H9 (cell line): ENCODE results near the gene HNRNPK. TPM values are rescaled to one million over a fixed set of nuclear protein-coding genes. Genes with fewer than 3 reads are reported as not detected.

Source experiments
- DNase-seq: peaks from one replicate; pipeline ENCODE4 v3.0.0-alpha.2; 2017
- H2AFZ ChIP-seq: one replicate; pipeline ENCODE4 v1.6.1; 2013; ENCODE audit warnings: mild to moderate bottlenecking, low read length, control low read depth, moderate library complexity
- H2AK5ac ChIP-seq: 2 replicates; pipeline ENCODE4 v1.6.1; 2013; ENCODE audit warnings: low read length, control low read depth, mixed read lengths; ENCODE audit not compliant: insufficient read length
- H2BK120ac ChIP-seq: one replicate; pipeline ENCODE4 v1.6.1; 2013; ENCODE audit warnings: low read depth, mild to moderate bottlenecking, low read length, control low read depth, inconsistent platforms; ENCODE audit not compliant: poor library complexity, severe bottlenecking
- H2BK12ac ChIP-seq: 2 replicates; pipeline ENCODE4 v1.6.1; 2013; ENCODE audit warnings: low read length, control low read depth, mixed read lengths, low read depth; ENCODE audit not compliant: insufficient read length
- H2BK15ac ChIP-seq: 2 replicates; pipeline ENCODE4 v1.6.1; 2013; ENCODE audit warnings: low read depth, low read length, control low read depth
- H2BK20ac ChIP-seq: one replicate; pipeline ENCODE4 v1.6.1; 2013; ENCODE audit warnings: low read depth, mild to moderate bottlenecking, low read length, control low read depth, inconsistent platforms; ENCODE audit not compliant: poor library complexity, severe bottlenecking
- H2BK5ac ChIP-seq: 2 replicates; pipeline ENCODE4 v1.6.1; 2013; ENCODE audit warnings: low read length, control low read depth, mixed read lengths; ENCODE audit not compliant: insufficient read length
- H3K14ac ChIP-seq: 2 replicates; pipeline ENCODE4 v1.6.1; 2013; ENCODE audit warnings: low read length, control low read depth; ENCODE audit not compliant: insufficient read depth
- H3K18ac ChIP-seq: 2 replicates; pipeline ENCODE4 v1.6.1; 2013; ENCODE audit warnings: low read depth, mild to moderate bottlenecking, mixed read lengths, low read length, control low read depth; ENCODE audit not compliant: insufficient read length
- H3K23ac ChIP-seq: 2 replicates; pipeline ENCODE4 v1.6.1; 2013; ENCODE audit warnings: low read length, control low read depth, mixed read lengths, low read depth; ENCODE audit not compliant: insufficient read length
- H3K23me2 ChIP-seq: 2 replicates; pipeline ENCODE4 v1.6.1; 2013; ENCODE audit warnings: low read depth, mild to moderate bottlenecking, mixed read lengths, low read length, control low read depth; ENCODE audit not compliant: insufficient read length, poor library complexity, severe bottlenecking
- H3K27ac ChIP-seq: 2 replicates; pipeline ENCODE4 v1.5.1; 2013; ENCODE audit warnings: low read length, control low read depth, mixed read lengths, low read depth; ENCODE audit not compliant: insufficient read length
- H3K27me3 ChIP-seq: 2 replicates; pipeline ENCODE4 v1.6.1; 2013; ENCODE audit warnings: low read length, control low read depth, inconsistent platforms; ENCODE audit not compliant: insufficient read depth
- H3K4ac ChIP-seq: 2 replicates; pipeline ENCODE4 v1.6.1; 2013; ENCODE audit warnings: low read depth, mild to moderate bottlenecking, control low read depth, inconsistent platforms, low read length, moderate library complexity
- H3K4me1 ChIP-seq: 2 replicates; pipeline ENCODE4 v1.6.1; 2013; ENCODE audit warnings: low read length, control low read depth, inconsistent platforms; ENCODE audit not compliant: insufficient read depth
- H3K4me2 ChIP-seq: 2 replicates; pipeline ENCODE4 v1.6.1; 2013; ENCODE audit warnings: low read length, control low read depth, mixed read lengths; ENCODE audit not compliant: insufficient read length, insufficient read depth
- H3K56ac ChIP-seq: 2 replicates; pipeline ENCODE4 v1.6.1; 2013; ENCODE audit warnings: low read depth, mild to moderate bottlenecking, mixed read lengths, low read length, control low read depth; ENCODE audit not compliant: insufficient read length
- H3K79me1 ChIP-seq: 2 replicates; pipeline ENCODE4 v1.6.1; 2013; ENCODE audit warnings: low read depth, mild to moderate bottlenecking, moderate library complexity, low read length, control low read depth, inconsistent platforms; ENCODE audit not compliant: insufficient read depth, poor library complexity, severe bottlenecking
- H3K79me2 ChIP-seq: 2 replicates; pipeline ENCODE4 v1.6.1; 2013; ENCODE audit warnings: low read length, control low read depth, inconsistent platforms; ENCODE audit not compliant: insufficient read depth
- H3K9ac ChIP-seq: 2 replicates; pipeline ENCODE4 v1.6.1; 2013; ENCODE audit warnings: low read length, control low read depth, mixed read lengths; ENCODE audit not compliant: insufficient read length; ENCODE audit errors: extremely low read depth
- H3K9me3 ChIP-seq: one replicate; pipeline ENCODE4 v1.6.1; 2013; ENCODE audit warnings: low read depth, low read length, inconsistent platforms; ENCODE audit not compliant: control insufficient read depth
- H3T11ph ChIP-seq: one replicate; pipeline ENCODE4 v1.6.1; 2013; ENCODE audit warnings: mild to moderate bottlenecking, low read length, control low read depth, inconsistent platforms
- H4K20me1 ChIP-seq: one replicate; pipeline ENCODE4 v1.6.1; 2013; ENCODE audit not compliant: control insufficient read depth, insufficient read length, insufficient read depth
- H4K5ac ChIP-seq: 2 replicates; pipeline ENCODE4 v1.6.1; 2013; ENCODE audit warnings: low read depth, mild to moderate bottlenecking, mixed read lengths, low read length, control low read depth; ENCODE audit not compliant: insufficient read length
- H4K8ac ChIP-seq: replicated peaks from 2 replicates; pipeline ENCODE4 v1.6.1; 2013; ENCODE audit warnings: low read length, control low read depth, mixed read lengths, low read depth; ENCODE audit not compliant: insufficient read length
- H4K91ac ChIP-seq: 2 replicates; pipeline ENCODE4 v1.6.1; 2013; ENCODE audit warnings: low read depth, mild to moderate bottlenecking, moderate library complexity, mixed read lengths, low read length, control low read depth; ENCODE audit not compliant: insufficient read length
- H3K27ac Mint-ChIP-seq, 3 experiments: 2 replicates in 2 of 3; 3 replicates in 1 of 3; pipeline ENCODE4 v1.8.0; 2020 to 2021; ENCODE audit warnings: mixed read lengths in 3 of 3, mild to moderate bottlenecking in 1 of 3, moderate library complexity in 1 of 3
- H3K27me3 Mint-ChIP-seq: 2 replicates; pipeline ENCODE4 v1.8.0; 2021; ENCODE audit warnings: low read depth, mild to moderate bottlenecking, moderate library complexity, mixed read lengths
- H3K36me3 Mint-ChIP-seq, 3 experiments: 2 replicates in 2 of 3; 3 replicates in 1 of 3; pipeline ENCODE4 v1.8.0; 2020 to 2021; ENCODE audit warnings: low read depth in 3 of 3, mixed read lengths in 3 of 3; ENCODE audit not compliant: insufficient read depth in 1 of 3
- H3K4me1 Mint-ChIP-seq, 2 experiments: 2 replicates each; pipeline ENCODE4 v1.8.0; 2020; ENCODE audit warnings: mixed read lengths in 2 of 2
- H3K4me3 Mint-ChIP-seq, 2 experiments: 2 replicates in 1 of 2; 3 replicates in 1 of 2; pipeline ENCODE4 v1.8.0; 2020 to 2021; ENCODE audit warnings: mild to moderate bottlenecking in 2 of 2, mixed read lengths in 2 of 2, moderate library complexity in 1 of 2
- H3K9me3 Mint-ChIP-seq, 2 experiments: 2 replicates in 1 of 2; 3 replicates in 1 of 2; pipeline ENCODE4 v1.8.0; 2020; ENCODE audit warnings: mild to moderate bottlenecking in 2 of 2, mixed read lengths in 2 of 2, moderate library complexity in 1 of 2
- CTCF ChIP-seq: fragments of 200-600 bp; sonication (generic); conservative IDR thresholded peaks from 3 replicates; pipeline ENCODE4 v1.8.0; 2021; ENCODE audit warnings: antibody characterized with exemption, mild to moderate bottlenecking
- WGBS: extraction: QIAGEN DNeasy Blood & Tissue Kit; methylation state at CpG from one replicate; pipeline ENCODE4 v1.1.7; 2013; ENCODE audit warnings: missing lambda C conversion rate, low lambda C conversion rate, mixed read lengths; ENCODE audit not compliant: insufficient read length; ENCODE audit errors: extremely low coverage; 5-methylcytosine and 5-hydroxymethylcytosine counted together
- total RNA-seq: library from RNA; stranded (reverse); gene quantifications from 2 replicates; pipeline ENCODE4 v1.2.1, GENCODE V29; 2021

The HNRNPK gene
- total RNA-seq, 1 experiment from 2014 or later, result 790 TPM

GRCh38 chr9:83956436-83957247, 23.4 kb downstream of the HNRNPK start:
- Histone ChIP-seq H4K91ac (no peak overlapping the region), H3K79me1 (no peaks in the 10 kb centered on the region), H2BK15ac (no peak overlapping the region), H3K4me2 (peak overlapping the region; percentile 42), H3K27me3 (no peaks in the 10 kb centered on the region), H2AK5ac (no peak overlapping the region), H3K9ac (no peak overlapping the region), H2BK12ac (no peak overlapping the region), H3K4me1 (no peaks in the 10 kb centered on the region; the same call in 1 of the 2 replicates), H4K20me1 (no peaks in the 10 kb centered on the region), H3K18ac (peak overlapping the region; percentile 64), H3T11ph (no peak overlapping the region), H2BK120ac (no peak overlapping the region), H3K14ac (peak overlapping the region; percentile 89), H3K4ac (no peak overlapping the region), H3K9me3 (no peaks in the 10 kb centered on the region), H2BK5ac (no peak overlapping the region), H2AFZ (no peak overlapping the region), H4K5ac (no peak overlapping the region), H2BK20ac (no peak overlapping the region), H3K79me2 (no peaks in the 10 kb centered on the region), H4K8ac (no peak overlapping the region), H3K23me2 (peaks cover 7% of the 10 kb centered on the region), H3K23ac (no peak overlapping the region), H3K56ac (no peak overlapping the region), H3K27ac (no peak overlapping the region)
- no peaks in the 10 kb centered on the region for H3K9me3 Mint-ChIP-seq
- TF ChIP-seq CTCF, result no peak
- H3K4me1 Mint-ChIP-seq, result peaks cover 2 to 8% of the 10 kb centered on the region in 2 experiments; a peak in 2 of 4 replicates
- peak; percentile 59 for DNase-seq
- peak overlapping the region; percentile 61 to 78 for H3K4me3 Mint-ChIP-seq
- H3K36me3 Mint-ChIP-seq, result no peaks in the 10 kb centered on the region; a peak in 2 of 7 replicates
- H3K27me3 Mint-ChIP-seq, result no peaks in the 10 kb centered on the region
- peak overlapping the region in 1 of 3 experiments; percentile 93; a peak in 3 of 7 replicates for H3K27ac Mint-ChIP-seq
- WGBS, result 100% methylated on average over 3 of the region's 57 CpGs
